ENCODE data around the gene CMKLR1.

CMKLR1 gene

DNA sequence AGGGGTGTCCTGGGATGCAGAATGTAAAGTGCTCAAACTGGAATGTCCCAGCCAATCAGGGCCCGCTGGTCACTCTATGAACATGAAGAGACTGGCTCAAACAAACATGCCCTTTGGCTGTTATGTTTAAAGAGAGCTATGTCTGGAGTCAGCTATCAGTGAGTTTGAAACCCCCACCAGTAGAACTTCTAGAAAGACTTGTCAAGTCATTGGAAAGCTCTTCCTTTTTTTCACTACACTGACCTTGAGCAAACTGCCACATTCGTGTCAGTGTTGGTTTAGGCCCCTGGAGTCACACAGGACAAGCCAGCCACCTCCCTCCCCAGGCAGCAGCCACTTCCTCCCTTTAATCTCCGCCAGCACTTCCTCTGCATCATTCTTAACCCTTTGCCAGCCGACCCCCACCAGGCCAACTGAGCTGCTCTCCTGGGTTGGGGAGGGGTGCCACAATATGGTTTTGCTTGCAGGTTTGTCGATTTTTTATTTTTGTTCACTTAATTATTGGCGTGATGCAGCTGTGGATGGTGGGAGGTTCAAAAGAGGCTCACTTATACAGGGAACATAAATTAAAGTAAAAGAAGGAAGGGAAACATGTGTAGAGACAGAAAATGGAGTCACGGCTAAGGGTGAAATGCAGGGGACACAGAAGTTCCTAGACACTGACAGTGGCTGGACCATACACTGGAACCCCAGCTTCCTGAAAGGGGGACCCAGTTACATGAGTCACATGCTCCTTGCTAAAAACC is 25.3 kb downstream of the CMKLR1 start:
- peak; percentile 88 to 98 (median 96) for DNase-seq
- H3K27ac ChIP-seq (ENCODE audit: insufficient read depth in 1 of 2, low read depth in 1 of 2, low read length in 2 of 2, poor library complexity in 1 of 2, severe bottlenecking in 2 of 2) = peak overlapping the region; percentile 46 to 78
- H3K4me3 ChIP-seq (ENCODE audit: control insufficient read depth in 1 of 7, extremely low read depth in 1 of 7, insufficient read depth in 4 of 7, low read depth in 2 of 7, low read length in 6 of 7) = peak overlapping the region in 4 of 7 experiments; percentile 3 to 54 (median 24)
- H3K9me3 ChIP-seq (ENCODE audit: control extremely low read depth in 1 of 5, control insufficient read depth in 4 of 5, insufficient read depth in 2 of 5, low read depth in 1 of 5, low read length in 4 of 5) = no peaks in the 10 kb centered on the region
- WGBS (ENCODE audit: insufficient coverage) = 15% methylated on average over 4 of the region's 7 CpGs
- no peaks in the 10 kb centered on the region for H3K27me3 ChIP-seq (replicated peaks in 2 of 5; ENCODE audit: control insufficient read depth in 4 of 5, insufficient read depth in 5 of 5, low read length in 4 of 5)
- POLR2A ChIA-PET = interaction anchor here (1.0 to 1.2 kb wide), 3 partner anchors 19 to 30 kb away, joined by 3 to 4 read pairs (median 3); no protein-coding TSS in a partner anchor
- CTCF ChIA-PET = interaction anchor here (1.0 to 1.8 kb wide), 12 partner anchors 8 to 41 kb away, joined by 3 to 5 read pairs (median 4); no protein-coding TSS in a partner anchor
- peaks cover 10 to 69% (median 47%) of the 10 kb centered on the region in 4 experiments for H3K4me1 ChIP-seq (ENCODE audit: control extremely low read depth in 1 of 4, control insufficient read depth in 4 of 4, insufficient read depth in 4 of 4, low read length in 3 of 4)
- no peaks in the 10 kb centered on the region for H3K36me3 ChIP-seq (ENCODE audit: control insufficient read depth in 4 of 4, insufficient read depth in 4 of 4, low read length in 3 of 4)

DNA sequence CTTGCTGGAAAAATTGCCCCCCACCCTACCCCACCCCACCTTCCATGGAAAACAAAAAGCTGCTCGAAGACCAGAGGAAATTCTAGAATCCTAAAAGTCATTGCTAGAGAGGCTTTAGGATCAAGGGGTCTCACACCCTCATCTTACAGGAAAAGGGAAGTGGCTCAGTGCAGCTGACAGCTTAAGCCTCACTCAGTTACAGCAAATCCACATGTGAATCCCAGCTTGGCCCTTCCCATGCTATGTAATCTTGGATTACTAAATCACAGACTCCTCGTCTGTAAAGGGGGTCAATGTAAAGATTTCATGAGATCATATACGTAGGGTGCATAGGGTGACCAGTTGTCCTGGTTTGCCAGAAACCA is 25.9 kb downstream of the CMKLR1 start:
- Histone ChIP-seq H3K4me1 (ENCODE audit: control extremely low read depth in 1 of 4, control insufficient read depth in 4 of 4, insufficient read depth in 4 of 4, low read length in 3 of 4) (peaks cover 10 to 74% (median 47%) of the 10 kb centered on the region in 4 experiments), H3K27ac (ENCODE audit: insufficient read depth in 1 of 2, low read depth in 1 of 2, low read length in 2 of 2, poor library complexity in 1 of 2, severe bottlenecking in 2 of 2) (peak overlapping the region; percentile 41 to 78), H3K27me3 (replicated peaks in 2 of 5; ENCODE audit: control insufficient read depth in 4 of 5, insufficient read depth in 5 of 5, low read length in 4 of 5) (no peaks in the 10 kb centered on the region), H3K36me3 (ENCODE audit: control insufficient read depth in 4 of 4, insufficient read depth in 4 of 4, low read length in 3 of 4) (no peaks in the 10 kb centered on the region), H3K9me3 (ENCODE audit: control extremely low read depth in 1 of 5, control insufficient read depth in 4 of 5, insufficient read depth in 2 of 5, low read depth in 1 of 5, low read length in 4 of 5) (no peaks in the 10 kb centered on the region), H3K4me3 (ENCODE audit: control insufficient read depth in 1 of 7, extremely low read depth in 1 of 7, insufficient read depth in 4 of 7, low read depth in 2 of 7, low read length in 6 of 7) (peak overlapping the region in 3 of 7 experiments; percentile 3 to 34 (median 14))
- WGBS (ENCODE audit: insufficient coverage) = 41% methylated on average over 2 of the region's 3 CpGs
- peak in 2 of 3 donors; percentile 69 to 77 for DNase-seq
- POLR2A ChIA-PET = interaction anchor here (1.0 to 1.2 kb wide), 3 partner anchors 9 to 30 kb away, joined by 3 to 4 read pairs (median 3); no protein-coding TSS in a partner anchor
- CTCF ChIA-PET = interaction anchor here (1.0 to 1.8 kb wide), 9 partner anchors 8 to 41 kb away, joined by 3 to 5 read pairs (median 3); no protein-coding TSS in a partner anchor

DNA sequence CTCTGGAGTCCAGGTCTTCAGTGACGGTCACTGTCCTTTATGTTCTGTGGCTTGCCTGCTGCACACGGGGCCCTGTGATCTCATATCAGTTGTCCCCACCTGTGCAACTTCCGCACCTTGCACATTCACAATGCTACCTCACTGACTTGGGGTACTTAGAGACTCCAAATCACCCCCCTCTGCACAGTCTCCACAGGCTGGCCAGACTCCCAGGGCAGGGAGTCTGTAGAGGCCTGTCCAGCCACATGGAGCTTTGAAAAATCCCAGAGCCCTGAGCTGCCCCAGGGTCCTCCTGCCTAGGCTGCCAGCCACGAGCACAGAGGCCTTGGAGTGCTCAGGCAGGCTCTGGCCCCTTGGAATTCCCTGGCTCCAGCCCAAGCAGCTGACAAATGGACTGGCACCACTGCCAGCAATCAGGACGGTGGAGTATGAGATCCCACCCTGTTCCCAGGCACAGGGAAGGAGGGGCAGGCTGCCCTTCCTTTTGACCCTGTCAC is 26.4 kb downstream of the CMKLR1 start:
- Histone ChIP-seq H3K27me3 (replicated peaks in 2 of 5; ENCODE audit: control insufficient read depth in 4 of 5, insufficient read depth in 5 of 5, low read length in 4 of 5) (no peaks in the 10 kb centered on the region), H3K27ac (ENCODE audit: insufficient read depth in 1 of 2, low read depth in 1 of 2, low read length in 2 of 2, poor library complexity in 1 of 2, severe bottlenecking in 2 of 2) (peak overlapping the region in 1 of 2 experiments; percentile 78), H3K36me3 (ENCODE audit: control insufficient read depth in 4 of 4, insufficient read depth in 4 of 4, low read length in 3 of 4) (no peaks in the 10 kb centered on the region), H3K9me3 (ENCODE audit: control extremely low read depth in 1 of 5, control insufficient read depth in 4 of 5, insufficient read depth in 2 of 5, low read depth in 1 of 5, low read length in 4 of 5) (no peaks in the 10 kb centered on the region), H3K4me3 (ENCODE audit: control insufficient read depth in 1 of 7, extremely low read depth in 1 of 7, insufficient read depth in 4 of 7, low read depth in 2 of 7, low read length in 6 of 7) (peak overlapping the region in 1 of 7 experiments; percentile 8), H3K4me1 (ENCODE audit: control extremely low read depth in 1 of 4, control insufficient read depth in 4 of 4, insufficient read depth in 4 of 4, low read length in 3 of 4) (peaks cover 10 to 78% (median 47%) of the 10 kb centered on the region in 4 experiments)
- peak in 2 of 3 donors; percentile 68 to 85 for DNase-seq
- ChIA-PET POLR2A (interaction anchor here (1.2 kb wide), 1 partner anchor 9 kb away, joined by 3 read pairs; no protein-coding TSS in a partner anchor), CTCF (interaction anchor here (1.3 to 1.7 kb wide), 4 partner anchors 9 to 31 kb away, joined by 3 to 5 read pairs (median 4); no protein-coding TSS in a partner anchor)
- WGBS (ENCODE audit: insufficient coverage) = 22% methylated on average over 3 of the region's 5 CpGs

DNA sequence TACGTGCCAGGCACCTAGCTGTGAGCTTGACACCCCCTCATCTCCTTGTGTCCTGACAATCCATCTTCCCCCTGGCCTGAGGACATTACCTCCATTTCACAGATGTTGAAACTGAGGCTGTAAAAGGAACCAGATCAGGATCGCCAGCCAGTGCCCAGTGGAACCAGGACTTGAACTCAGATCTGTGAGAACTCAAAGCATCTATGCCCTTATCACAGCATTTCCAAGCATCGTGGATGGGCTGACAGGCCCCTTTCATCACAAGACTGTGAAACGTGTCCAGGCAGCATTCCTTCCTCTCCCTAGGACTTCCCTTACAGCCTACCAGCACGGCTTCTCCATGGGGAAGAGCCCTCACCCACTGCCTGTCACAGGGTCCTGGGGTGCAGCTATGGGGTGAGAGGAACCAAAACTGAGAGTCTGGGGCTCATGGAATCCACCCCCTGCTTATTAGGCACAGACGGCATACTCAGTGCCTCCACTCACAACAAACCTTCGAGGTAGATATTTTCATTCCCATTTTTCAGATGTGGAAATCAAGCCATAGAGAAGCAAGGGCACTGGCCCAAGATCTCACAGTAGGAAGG is 26.9 kb downstream of the CMKLR1 start:
- H3K9me3 ChIP-seq (ENCODE audit: control extremely low read depth in 1 of 5, control insufficient read depth in 4 of 5, insufficient read depth in 2 of 5, low read depth in 1 of 5, low read length in 4 of 5) = no peaks in the 10 kb centered on the region
- peaks cover 10 to 84% (median 50%) of the 10 kb centered on the region in 4 experiments for H3K4me1 ChIP-seq (ENCODE audit: control extremely low read depth in 1 of 4, control insufficient read depth in 4 of 4, insufficient read depth in 4 of 4, low read length in 3 of 4)
- no peak overlapping the region for H3K4me3 ChIP-seq (ENCODE audit: control insufficient read depth in 1 of 7, extremely low read depth in 1 of 7, insufficient read depth in 4 of 7, low read depth in 2 of 7, low read length in 6 of 7)
- WGBS (ENCODE audit: insufficient coverage) = 84% methylated on average over 6 of the region's 7 CpGs
- POLR2A ChIA-PET = interaction anchor here (1.2 kb wide), 1 partner anchor 8 kb away, joined by 3 read pairs; no protein-coding TSS in a partner anchor
- H3K27ac ChIP-seq (ENCODE audit: insufficient read depth in 1 of 2, low read depth in 1 of 2, low read length in 2 of 2, poor library complexity in 1 of 2, severe bottlenecking in 2 of 2) = no peak overlapping the region
- no peaks in the 10 kb centered on the region for H3K36me3 ChIP-seq (ENCODE audit: control insufficient read depth in 4 of 4, insufficient read depth in 4 of 4, low read length in 3 of 4)
- DNase-seq = no peak
- CTCF ChIA-PET = interaction anchor here (1.3 to 1.5 kb wide), 2 partner anchors 9 to 21 kb away, joined by 3 to 5 read pairs; no protein-coding TSS in a partner anchor
- H3K27me3 ChIP-seq (replicated peaks in 2 of 5; ENCODE audit: control insufficient read depth in 4 of 5, insufficient read depth in 5 of 5, low read length in 4 of 5) = no peaks in the 10 kb centered on the region

DNA sequence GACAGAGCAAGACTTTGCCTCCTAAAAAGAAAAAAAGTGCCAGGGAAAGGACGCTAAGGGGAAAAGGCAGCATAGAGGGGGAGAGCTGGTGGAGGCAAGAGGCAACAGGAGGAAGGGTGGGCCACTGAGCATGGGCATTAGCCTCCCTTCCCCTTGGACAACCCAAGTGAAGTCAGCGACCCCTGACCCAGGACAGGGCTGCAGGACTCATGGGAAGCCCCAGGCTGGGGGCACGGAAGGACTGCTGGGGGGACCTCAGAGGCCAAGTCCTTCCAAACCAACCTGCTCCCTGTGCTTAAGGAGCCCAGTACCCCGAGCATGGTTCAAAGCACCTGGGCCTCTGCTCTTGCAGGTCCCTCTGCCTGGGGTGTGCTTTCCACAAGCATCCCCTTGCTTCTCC is 27.5 kb downstream of the CMKLR1 start:
- WGBS (ENCODE audit: insufficient coverage) = 94% methylated on average over 4 of the region's 4 CpGs
- DNase-seq = no peak
- Histone ChIP-seq H3K4me1 (ENCODE audit: control extremely low read depth in 1 of 4, control insufficient read depth in 4 of 4, insufficient read depth in 4 of 4, low read length in 3 of 4) (peaks cover 10 to 89% (median 56%) of the 10 kb centered on the region in 4 experiments), H3K36me3 (ENCODE audit: control insufficient read depth in 4 of 4, insufficient read depth in 4 of 4, low read length in 3 of 4) (no peaks in the 10 kb centered on the region), H3K4me3 (ENCODE audit: control insufficient read depth in 1 of 7, extremely low read depth in 1 of 7, insufficient read depth in 4 of 7, low read depth in 2 of 7, low read length in 6 of 7) (no peak overlapping the region), H3K27me3 (replicated peaks in 2 of 5; ENCODE audit: control insufficient read depth in 4 of 5, insufficient read depth in 5 of 5, low read length in 4 of 5) (no peaks in the 10 kb centered on the region), H3K9me3 (ENCODE audit: control extremely low read depth in 1 of 5, control insufficient read depth in 4 of 5, insufficient read depth in 2 of 5, low read depth in 1 of 5, low read length in 4 of 5) (no peaks in the 10 kb centered on the region), H3K27ac (ENCODE audit: insufficient read depth in 1 of 2, low read depth in 1 of 2, low read length in 2 of 2, poor library complexity in 1 of 2, severe bottlenecking in 2 of 2) (no peak overlapping the region)
- POLR2A ChIA-PET = no interaction called here
- CTCF ChIA-PET = no interaction called here

DNA sequence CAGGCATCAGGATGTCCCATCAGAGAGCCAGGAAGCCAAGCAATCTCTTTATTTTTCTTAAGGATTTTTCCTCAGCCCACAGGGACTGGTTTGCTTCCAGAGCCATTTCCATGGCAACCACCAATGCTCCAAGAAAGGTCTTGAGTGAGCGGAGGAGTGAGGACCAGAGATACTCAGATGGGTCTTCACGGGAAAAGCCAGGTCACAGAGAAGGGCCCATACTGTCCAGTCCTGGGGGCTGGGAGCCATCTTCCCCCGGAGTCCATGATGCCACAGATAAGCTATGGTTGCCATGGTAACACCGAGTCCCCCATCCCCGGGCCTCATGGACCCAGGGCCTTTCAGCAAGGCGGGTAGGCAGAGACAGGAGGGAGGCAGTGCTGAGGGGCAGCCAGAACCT is 28.6 kb downstream of the CMKLR1 start:
- Histone ChIP-seq H3K4me3 (ENCODE audit: control insufficient read depth in 1 of 7, extremely low read depth in 1 of 7, insufficient read depth in 4 of 7, low read depth in 2 of 7, low read length in 6 of 7) (no peak overlapping the region), H3K9me3 (ENCODE audit: control extremely low read depth in 1 of 5, control insufficient read depth in 4 of 5, insufficient read depth in 2 of 5, low read depth in 1 of 5, low read length in 4 of 5) (no peaks in the 10 kb centered on the region), H3K4me1 (ENCODE audit: control extremely low read depth in 1 of 4, control insufficient read depth in 4 of 4, insufficient read depth in 4 of 4, low read length in 3 of 4) (peaks cover 10 to 89% (median 57%) of the 10 kb centered on the region in 4 experiments), H3K27ac (ENCODE audit: insufficient read depth in 1 of 2, low read depth in 1 of 2, low read length in 2 of 2, poor library complexity in 1 of 2, severe bottlenecking in 2 of 2) (no peak overlapping the region), H3K27me3 (replicated peaks in 2 of 5; ENCODE audit: control insufficient read depth in 4 of 5, insufficient read depth in 5 of 5, low read length in 4 of 5) (no peaks in the 10 kb centered on the region), H3K36me3 (ENCODE audit: control insufficient read depth in 4 of 4, insufficient read depth in 4 of 4, low read length in 3 of 4) (no peaks in the 10 kb centered on the region)
- POLR2A ChIA-PET = no interaction called here
- CTCF ChIA-PET = no interaction called here
- DNase-seq = no peak
- 92% methylated on average over 6 of the region's 6 CpGs for WGBS (ENCODE audit: insufficient coverage)

Data from common myeloid progenitor, CD34-positive (primary cell).